T-helper 2 cell treated with Interferon-gamma antibody and Interleukin-4, amounts not matched to agents 5 μg/mL and 100 μg/mL, for 36 hours (primary cell): ENCODE results near the gene POU4F1.
"Not testable (repeated sequence)": the region's sequence is repeated elsewhere in the genome, so short reads cannot be mapped to it uniquely, and the experiment has no call there.

Experiments used
- DNase-seq: peaks from one replicate; pipeline ENCODE4 v3.0.0; 2021; ENCODE audit warnings: low spot score
- H3K27ac Mint-ChIP-seq: one replicate; pipeline ENCODE4 v1.8.0; 2021; ENCODE audit warnings: mild to moderate bottlenecking, mixed read lengths
- H3K27me3 Mint-ChIP-seq: one replicate; pipeline ENCODE4 v1.8.0; 2021; ENCODE audit warnings: low read depth, mixed read lengths
- H3K36me3 Mint-ChIP-seq: one replicate; pipeline ENCODE4 v1.8.0; 2021; ENCODE audit warnings: low read depth, mixed read lengths
- H3K4me1 Mint-ChIP-seq: one replicate; pipeline ENCODE4 v1.8.0; 2021; ENCODE audit warnings: low read depth, mixed read lengths
- H3K4me3 Mint-ChIP-seq: one replicate; pipeline ENCODE4 v1.8.0; 2022; ENCODE audit warnings: mild to moderate bottlenecking, moderate library complexity, mixed read lengths
- H3K9me3 Mint-ChIP-seq: one replicate; pipeline ENCODE4 v1.8.0; 2021; ENCODE audit warnings: mixed read lengths

POU4F1 gene, protein sequence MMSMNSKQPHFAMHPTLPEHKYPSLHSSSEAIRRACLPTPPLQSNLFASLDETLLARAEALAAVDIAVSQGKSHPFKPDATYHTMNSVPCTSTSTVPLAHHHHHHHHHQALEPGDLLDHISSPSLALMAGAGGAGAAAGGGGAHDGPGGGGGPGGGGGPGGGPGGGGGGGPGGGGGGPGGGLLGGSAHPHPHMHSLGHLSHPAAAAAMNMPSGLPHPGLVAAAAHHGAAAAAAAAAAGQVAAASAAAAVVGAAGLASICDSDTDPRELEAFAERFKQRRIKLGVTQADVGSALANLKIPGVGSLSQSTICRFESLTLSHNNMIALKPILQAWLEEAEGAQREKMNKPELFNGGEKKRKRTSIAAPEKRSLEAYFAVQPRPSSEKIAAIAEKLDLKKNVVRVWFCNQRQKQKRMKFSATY

DNA sequence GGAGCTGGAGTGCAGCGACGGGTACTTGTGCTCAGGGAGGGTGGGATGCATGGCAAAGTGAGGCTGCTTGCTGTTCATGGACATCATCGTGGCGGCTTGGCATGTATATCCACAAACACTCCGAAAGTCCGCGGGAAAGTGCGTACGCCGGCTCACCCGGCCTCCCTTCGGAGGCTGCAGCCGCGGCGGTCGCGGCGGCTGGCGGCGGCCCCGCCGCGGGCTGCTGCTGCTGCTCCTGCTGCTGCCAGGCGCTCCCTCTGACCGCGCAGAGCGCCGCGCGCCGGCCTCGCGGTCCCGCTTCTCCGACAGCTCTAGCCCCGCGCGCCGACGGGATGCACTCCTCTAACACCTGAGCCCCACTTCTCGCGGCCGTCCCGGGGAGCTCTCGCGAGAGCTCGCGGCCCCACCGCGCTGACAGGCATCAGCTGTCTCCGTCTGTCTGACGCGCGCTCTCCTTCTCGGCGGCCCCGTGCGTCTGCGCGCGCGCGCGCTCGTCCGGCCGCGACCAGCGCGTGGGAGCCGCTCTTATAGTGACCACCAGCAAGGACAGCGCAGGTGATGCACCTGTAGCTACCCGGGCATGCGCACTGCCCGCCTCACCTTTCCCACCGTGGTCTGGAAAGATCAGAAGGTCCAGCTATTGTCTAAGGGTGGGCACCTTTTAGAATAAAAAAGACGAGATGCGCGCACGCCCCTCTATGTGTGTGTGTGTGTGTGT lies at the start of gene POU4F1:
TSS of gene POU4F1 (minus strand) at position 313 of the 718 bp plus-strand sequence. CDS start at position 87, 226 bp downstream.
- Mint-ChIP-seq H3K4me1 (peaks cover 29% of the 10 kb centered on the region), H3K27ac (peak within 1 kb of the TSS; percentile 85), H3K9me3 (no peaks in the 10 kb centered on the region), H3K36me3 (peaks cover 6% of the 10 kb centered on the region), H3K4me3 (peak within 1 kb of the TSS; percentile 86), H3K27me3 (peaks cover 90% of the 10 kb centered on the region)
- peak; percentile 67 for DNase-seq

- H3K4me1 Mint-ChIP-seq = peaks cover 10% of the 10 kb centered on the region
- no peak overlapping the region for H3K4me3 Mint-ChIP-seq
- no peak overlapping the region for H3K27ac Mint-ChIP-seq
- H3K36me3 Mint-ChIP-seq = peaks cover 13% of the 10 kb centered on the region
- DNase-seq = no peak
- H3K27me3 Mint-ChIP-seq = no peaks in the 10 kb centered on the region
- no peaks in the 10 kb centered on the region for H3K9me3 Mint-ChIP-seq
Observed at GRCh38 chr13:78652651-78653050, 49.3 kb upstream of the POU4F1 start.

DNA sequence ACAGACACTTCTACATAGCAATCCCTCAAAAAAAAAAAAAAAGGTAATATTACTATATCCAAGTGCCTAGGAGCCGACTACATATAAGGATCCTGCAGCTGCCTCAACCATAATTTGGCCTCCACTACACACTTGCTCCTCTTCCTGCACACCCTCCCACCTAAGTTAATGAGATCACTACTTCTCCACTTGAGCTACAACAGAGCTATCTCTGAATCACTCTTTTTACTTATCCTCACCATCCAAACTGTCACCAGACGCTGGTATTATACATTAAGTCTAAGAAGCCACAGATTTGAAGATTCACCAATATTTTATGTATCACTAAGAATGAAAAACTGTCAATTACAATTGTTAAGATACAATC lies 47.3 kb upstream of the POU4F1 start:
- Mint-ChIP-seq H3K9me3 (no peaks in the 10 kb centered on the region), H3K36me3 (peaks cover 9% of the 10 kb centered on the region), H3K27me3 (no peaks in the 10 kb centered on the region), H3K27ac (no peak overlapping the region), H3K4me1 (peaks cover 6% of the 10 kb centered on the region), H3K4me3 (no peak overlapping the region)
- no peak for DNase-seq

GRCh38 chr13:78649997-78650716 lies 46.8 kb upstream of the POU4F1 start:
- H3K27me3 Mint-ChIP-seq = no peaks in the 10 kb centered on the region
- peaks cover 4% of the 10 kb centered on the region for H3K4me1 Mint-ChIP-seq
- H3K27ac Mint-ChIP-seq = no peak overlapping the region

GRCh38 chr13:78647109-78647678 lies 43.8 kb upstream of the POU4F1 start:
- H3K36me3 Mint-ChIP-seq = peaks cover 11% of the 10 kb centered on the region
- not testable (repeated sequence) for H3K9me3 Mint-ChIP-seq, DNase-seq, H3K27ac Mint-ChIP-seq, H3K4me1 Mint-ChIP-seq, H3K4me3 Mint-ChIP-seq, H3K27me3 Mint-ChIP-seq

More at GRCh38 chr13:78649997-78650716, 46.8 kb upstream of the POU4F1 start:
- Mint-ChIP-seq H3K9me3 (no peaks in the 10 kb centered on the region), H3K36me3 (peaks cover 6% of the 10 kb centered on the region), H3K4me3 (no peak overlapping the region)
- no peak for DNase-seq

DNA sequence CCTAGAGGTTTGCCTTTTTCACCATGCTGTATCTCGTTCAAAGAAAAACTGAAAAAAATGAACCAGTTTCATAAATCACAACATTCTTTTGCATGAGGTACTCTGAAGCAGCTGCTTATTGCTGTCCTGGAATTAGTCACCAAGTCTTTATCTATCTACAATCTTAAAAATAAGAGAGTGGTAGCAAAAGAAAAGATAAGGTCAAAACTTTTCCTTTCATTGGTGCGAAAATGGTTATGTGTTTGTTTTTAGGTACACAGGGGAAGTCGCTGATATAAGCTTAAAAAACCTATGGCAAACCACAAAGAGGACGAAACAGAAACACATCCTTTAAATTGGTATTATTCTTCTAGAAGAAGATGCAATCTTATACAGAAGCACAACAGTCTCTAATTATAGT lies 34.9 kb upstream of the POU4F1 start:
- H3K4me1 Mint-ChIP-seq = peaks cover 12% of the 10 kb centered on the region
- DNase-seq = no peak
- no peak overlapping the region for H3K4me3 Mint-ChIP-seq
- H3K9me3 Mint-ChIP-seq = no peaks in the 10 kb centered on the region
- no peaks in the 10 kb centered on the region for H3K27me3 Mint-ChIP-seq
- peak overlapping the region; percentile 55 for H3K27ac Mint-ChIP-seq
- peaks cover 65% of the 10 kb centered on the region for H3K36me3 Mint-ChIP-seq

- Mint-ChIP-seq H3K4me1 (peaks cover 12% of the 10 kb centered on the region), H3K4me3 (no peak overlapping the region), H3K27me3 (no peaks in the 10 kb centered on the region), H3K27ac (no peak overlapping the region), H3K36me3 (peaks cover 71% of the 10 kb centered on the region), H3K9me3 (no peaks in the 10 kb centered on the region)
- no peak for DNase-seq
Observed at GRCh38 chr13:78636495-78636894, 33.1 kb upstream of the POU4F1 start.

- peaks cover 1% of the 10 kb centered on the region for H3K4me1 Mint-ChIP-seq
- H3K27ac Mint-ChIP-seq = no peak overlapping the region
- DNase-seq = no peak
- H3K36me3 Mint-ChIP-seq = peaks cover 63% of the 10 kb centered on the region
- no peak overlapping the region for H3K4me3 Mint-ChIP-seq
- no peaks in the 10 kb centered on the region for H3K9me3 Mint-ChIP-seq
- H3K27me3 Mint-ChIP-seq = no peaks in the 10 kb centered on the region
Observed at GRCh38 chr13:78632996-78633395, 29.6 kb upstream of the POU4F1 start.

DNA sequence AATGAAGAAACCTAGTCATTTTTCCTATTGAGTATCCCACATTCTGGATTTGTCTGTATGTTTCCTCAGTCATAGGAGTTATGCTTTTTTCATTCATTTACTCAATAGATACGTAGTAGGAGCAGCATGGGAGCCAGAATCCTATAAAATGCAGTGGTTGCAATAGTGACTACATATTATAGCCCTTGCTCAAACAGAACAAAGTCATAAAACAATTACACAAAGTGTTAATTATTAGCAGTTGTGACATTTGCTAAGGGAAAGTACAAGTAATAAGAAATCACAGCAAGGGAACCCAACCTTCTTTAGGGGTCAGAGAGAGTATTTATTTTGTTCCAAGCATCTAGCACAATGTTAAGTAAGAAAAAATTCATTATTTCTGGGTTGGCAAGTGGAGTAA lies 27.7 kb upstream of the POU4F1 start:
- H3K9me3 Mint-ChIP-seq = no peaks in the 10 kb centered on the region
- DNase-seq = no peak
- H3K4me1 Mint-ChIP-seq = no peaks in the 10 kb centered on the region
- H3K27me3 Mint-ChIP-seq = no peaks in the 10 kb centered on the region
- H3K4me3 Mint-ChIP-seq = no peak overlapping the region
- no peak overlapping the region for H3K27ac Mint-ChIP-seq
- H3K36me3 Mint-ChIP-seq = peaks cover 52% of the 10 kb centered on the region

GRCh38 chr13:78630511-78630910 lies 27.2 kb upstream of the POU4F1 start:
- H3K36me3 Mint-ChIP-seq = peaks cover 53% of the 10 kb centered on the region
- no peaks in the 10 kb centered on the region for H3K27me3 Mint-ChIP-seq
- H3K9me3 Mint-ChIP-seq = no peaks in the 10 kb centered on the region
- no peak overlapping the region for H3K4me3 Mint-ChIP-seq
- H3K4me1 Mint-ChIP-seq = no peaks in the 10 kb centered on the region
- DNase-seq = no peak
- H3K27ac Mint-ChIP-seq = no peak overlapping the region

GRCh38 chr13:78625384-78625783 lies 22.0 kb upstream of the POU4F1 start:
- DNase-seq = no peak
- Mint-ChIP-seq H3K4me1 (peaks cover 1% of the 10 kb centered on the region), H3K27ac (no peak overlapping the region), H3K9me3 (no peaks in the 10 kb centered on the region), H3K27me3 (no peaks in the 10 kb centered on the region), H3K4me3 (no peak overlapping the region), H3K36me3 (peaks cover 31% of the 10 kb centered on the region)

- no peak overlapping the region for H3K4me3 Mint-ChIP-seq
- H3K36me3 Mint-ChIP-seq = peaks cover 26% of the 10 kb centered on the region
- H3K4me1 Mint-ChIP-seq = peaks cover 1% of the 10 kb centered on the region
- no peak for DNase-seq
- H3K27ac Mint-ChIP-seq = no peak overlapping the region
- no peaks in the 10 kb centered on the region for H3K27me3 Mint-ChIP-seq
- no peaks in the 10 kb centered on the region for H3K9me3 Mint-ChIP-seq
Observed at GRCh38 chr13:78623132-78623531, 19.8 kb upstream of the POU4F1 start.

DNA sequence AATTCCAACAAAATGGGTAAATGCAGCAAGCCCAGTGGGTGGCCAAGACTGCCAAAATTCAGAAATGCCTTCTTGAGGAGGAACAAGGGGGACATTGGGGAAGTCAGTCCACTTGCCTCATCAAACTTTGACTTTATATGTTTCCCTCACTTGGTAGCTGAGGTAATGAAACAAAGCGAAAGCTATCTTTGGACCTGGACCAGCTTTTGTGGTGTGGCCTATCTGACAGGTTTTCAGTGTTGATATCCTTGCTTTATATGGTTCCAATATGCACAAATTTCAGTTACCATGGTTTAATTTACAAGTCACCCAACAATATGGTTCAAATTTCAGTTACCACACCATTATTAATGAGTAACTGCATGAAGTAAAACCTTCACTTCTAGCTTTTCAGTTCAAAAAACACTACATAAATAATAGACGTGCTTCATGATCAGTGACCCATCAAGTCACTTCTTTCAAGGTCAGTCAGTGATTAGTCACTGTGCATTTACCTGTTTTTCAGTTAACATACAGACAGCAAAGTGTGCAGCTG lies 17.7 kb upstream of the POU4F1 start:
- Mint-ChIP-seq H3K27ac (no peak overlapping the region), H3K4me1 (peaks cover 1% of the 10 kb centered on the region), H3K27me3 (no peaks in the 10 kb centered on the region), H3K9me3 (no peaks in the 10 kb centered on the region), H3K36me3 (peaks cover 32% of the 10 kb centered on the region), H3K4me3 (no peak overlapping the region)
- no peak for DNase-seq
